HFFc6 (cell line): Measurements from ENCODE around the gene GGPS1. TPM values are rescaled to one million over a fixed set of nuclear protein-coding genes. Genes with fewer than 3 reads are reported as not detected.
A peak's percentile ranks its signal among the peaks of the same experiment; 100 is the strongest.
"Not testable (repeated sequence)": the region's sequence is repeated elsewhere in the genome, so short reads cannot be mapped to it uniquely, and the experiment has no call there.

Source experiments
- DNase-seq: peaks from one replicate; pipeline ENCODE4 v3.0.0-alpha.2; 2018
- H3K27ac Mint-ChIP-seq: 2 replicates; pipeline ENCODE4 v1.8.0; 2020; ENCODE audit warnings: mild to moderate bottlenecking, mixed read lengths
- H3K27me3 Mint-ChIP-seq: 2 replicates; pipeline ENCODE4 v1.8.0; 2021; ENCODE audit warnings: mild to moderate bottlenecking, moderate library complexity, mixed read lengths; ENCODE audit not compliant: insufficient read depth
- H3K36me3 Mint-ChIP-seq: 2 replicates; pipeline ENCODE4 v1.8.0; 2021; ENCODE audit warnings: low read depth, mixed read lengths
- H3K4me1 Mint-ChIP-seq: 2 replicates; pipeline ENCODE4 v1.8.0; 2020; ENCODE audit warnings: low read depth, mixed read lengths
- H3K4me3 Mint-ChIP-seq: 2 replicates; pipeline ENCODE4 v1.8.0; 2020; ENCODE audit warnings: mild to moderate bottlenecking, moderate library complexity, mixed read lengths
- H3K9me3 Mint-ChIP-seq: 2 replicates; pipeline ENCODE4 v1.8.0; 2020; ENCODE audit warnings: mild to moderate bottlenecking, mixed read lengths
- total RNA-seq, 6 experiments: library from RNA; stranded (reverse); fragmentation: NEBNext Ultra II Directional; extraction: Animal tissue kit (Norgen Biotek cat#: 25700); gene quantifications; 2 replicates in 1 of 6; 3 replicates in 5 of 6; pipeline ENCODE4 v1.2.3, GENCODE V29; 2021
- TF ChIP-seq, protein P1 (sequence below): fragments of 200-600 bp; sonication (generic); IDR thresholded peaks from 2 replicates; pipeline ENCODE4 v1.5.0; 2021; ENCODE audit warnings: antibody characterized with exemption, mild to moderate bottlenecking

Gene GGPS1
- total RNA-seq, 6 experiments from 2014 or later = 24.9 to 31.0 (median 26.7) TPM

DNA sequence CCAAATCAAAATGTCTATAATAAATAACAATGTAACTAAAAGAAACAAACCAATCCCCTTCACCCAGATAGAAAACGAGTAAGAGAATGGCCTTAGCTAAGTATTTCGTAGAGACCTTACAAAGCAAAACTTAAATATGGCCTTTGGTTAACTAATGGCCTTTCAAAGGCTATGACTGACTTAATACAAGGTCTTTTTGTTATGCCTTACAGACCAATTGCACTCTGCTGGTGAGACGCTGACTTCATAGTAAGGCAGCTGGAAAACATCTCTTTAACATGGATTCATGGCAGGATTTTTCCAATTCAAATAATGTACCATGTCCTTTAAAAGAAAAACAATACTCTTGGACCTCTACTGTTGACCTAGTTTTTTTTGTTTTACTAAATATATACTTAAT lies 23.1 kb downstream of the GGPS1 start:
- Mint-ChIP-seq H3K4me3 (no peak overlapping the region), H3K9me3 (no peaks in the 10 kb centered on the region), H3K36me3 (no peaks in the 10 kb centered on the region), H3K27ac (no peak overlapping the region), H3K4me1 (no peaks in the 10 kb centered on the region), H3K27me3 (peaks cover 2% of the 10 kb centered on the region; the same call in 1 of the 2 replicates)
- TF ChIP-seq, protein P1, sequence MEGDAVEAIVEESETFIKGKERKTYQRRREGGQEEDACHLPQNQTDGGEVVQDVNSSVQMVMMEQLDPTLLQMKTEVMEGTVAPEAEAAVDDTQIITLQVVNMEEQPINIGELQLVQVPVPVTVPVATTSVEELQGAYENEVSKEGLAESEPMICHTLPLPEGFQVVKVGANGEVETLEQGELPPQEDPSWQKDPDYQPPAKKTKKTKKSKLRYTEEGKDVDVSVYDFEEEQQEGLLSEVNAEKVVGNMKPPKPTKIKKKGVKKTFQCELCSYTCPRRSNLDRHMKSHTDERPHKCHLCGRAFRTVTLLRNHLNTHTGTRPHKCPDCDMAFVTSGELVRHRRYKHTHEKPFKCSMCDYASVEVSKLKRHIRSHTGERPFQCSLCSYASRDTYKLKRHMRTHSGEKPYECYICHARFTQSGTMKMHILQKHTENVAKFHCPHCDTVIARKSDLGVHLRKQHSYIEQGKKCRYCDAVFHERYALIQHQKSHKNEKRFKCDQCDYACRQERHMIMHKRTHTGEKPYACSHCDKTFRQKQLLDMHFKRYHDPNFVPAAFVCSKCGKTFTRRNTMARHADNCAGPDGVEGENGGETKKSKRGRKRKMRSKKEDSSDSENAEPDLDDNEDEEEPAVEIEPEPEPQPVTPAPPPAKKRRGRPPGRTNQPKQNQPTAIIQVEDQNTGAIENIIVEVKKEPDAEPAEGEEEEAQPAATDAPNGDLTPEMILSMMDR = no peak
- DNase-seq = no peak

DNA sequence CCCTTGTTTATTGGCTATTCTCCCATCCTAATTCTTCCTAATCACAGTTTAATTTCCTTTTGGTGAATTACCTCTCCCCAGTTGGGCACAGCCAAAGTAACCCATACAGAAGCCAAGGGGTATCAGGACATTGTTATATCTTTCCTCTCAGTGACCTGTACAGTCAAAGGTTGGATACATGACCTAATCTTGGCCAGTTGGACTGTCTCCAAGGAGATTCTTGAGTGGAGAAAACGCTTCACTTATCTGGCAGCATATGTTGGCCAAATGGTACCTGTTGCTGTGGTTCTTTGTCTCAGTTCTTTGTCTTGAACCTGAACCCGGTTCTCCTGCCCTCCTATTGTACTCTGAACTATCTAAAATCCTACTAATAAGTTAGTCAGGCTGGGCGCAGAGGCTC lies 23.5 kb downstream of the GGPS1 start:
- Mint-ChIP-seq H3K36me3 (no peaks in the 10 kb centered on the region), H3K4me3 (no peak overlapping the region), H3K9me3 (no peaks in the 10 kb centered on the region), H3K27ac (no peak overlapping the region), H3K4me1 (no peaks in the 10 kb centered on the region), H3K27me3 (peaks cover 4% of the 10 kb centered on the region; the same call in 1 of the 2 replicates)
- no peak for DNase-seq
- TF ChIP-seq, protein P1 = no peak

GRCh38 chr1:235357485-235358373 lies 29.4 kb downstream of the GGPS1 start:
- no peak for DNase-seq
- Mint-ChIP-seq H3K4me3 (peak overlapping the region; percentile 51), H3K36me3 (no peaks in the 10 kb centered on the region), H3K27ac (no peak overlapping the region), H3K9me3 (no peaks in the 10 kb centered on the region), H3K4me1 (peaks cover 7% of the 10 kb centered on the region), H3K27me3 (peaks cover 4% of the 10 kb centered on the region; the same call in 1 of the 2 replicates)
- TF ChIP-seq, protein P1 = no peak

GRCh38 chr1:235358899-235359298 lies 30.5 kb downstream of the GGPS1 start:
- Mint-ChIP-seq H3K9me3 (no peaks in the 10 kb centered on the region), H3K4me1 (peaks cover 7% of the 10 kb centered on the region)

DNA sequence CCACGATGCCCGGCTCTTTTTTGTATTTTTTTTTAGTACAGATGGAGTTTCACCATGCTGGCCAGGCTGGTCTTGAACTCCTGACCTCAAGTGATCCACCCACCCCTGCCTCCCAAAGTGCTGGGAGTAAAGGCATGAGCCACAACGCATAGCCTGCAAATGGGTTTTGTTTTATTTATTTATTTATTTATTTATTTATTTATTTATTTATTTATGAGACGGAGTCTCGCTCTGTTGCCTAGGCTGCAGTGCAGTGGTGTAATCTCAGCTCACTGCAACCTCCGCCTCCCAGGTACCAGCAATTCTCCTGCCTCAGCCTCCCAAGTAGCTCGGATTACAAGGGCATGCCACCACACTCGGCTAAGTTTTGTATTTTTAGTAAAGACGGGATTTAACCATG lies 35.8 kb downstream of the GGPS1 start:
- Mint-ChIP-seq H3K4me1 (peaks cover 31% of the 10 kb centered on the region), H3K36me3 (peaks cover 14% of the 10 kb centered on the region)
- not testable (repeated sequence) for H3K4me3 Mint-ChIP-seq, H3K27me3 Mint-ChIP-seq, DNase-seq, H3K27ac Mint-ChIP-seq, H3K9me3 Mint-ChIP-seq

More at GRCh38 chr1:235358899-235359298, 30.5 kb downstream of the GGPS1 start:
- Mint-ChIP-seq H3K36me3 (no peaks in the 10 kb centered on the region), H3K27me3 (peaks cover 4% of the 10 kb centered on the region; the same call in 1 of the 2 replicates), H3K4me3 (no peak overlapping the region), H3K27ac (no peak overlapping the region)
- DNase-seq = no peak
- TF ChIP-seq, protein P1 = no peak

GRCh38 chr1:235366286-235366685 lies 37.9 kb downstream of the GGPS1 start:
- Mint-ChIP-seq H3K4me3 (peak overlapping the region; percentile 96), H3K27ac (peak overlapping the region; percentile 89), H3K27me3 (peaks cover 2% of the 10 kb centered on the region), H3K9me3 (no peaks in the 10 kb centered on the region), H3K36me3 (peaks cover 20% of the 10 kb centered on the region), H3K4me1 (peaks cover 38% of the 10 kb centered on the region)
- TF ChIP-seq, protein P1 = no peak
- DNase-seq = no peak
